ENCODE measurements around the gene FUBP1.

GRCh38 chr1:77906624-77907023 lies 72.2 kb downstream of the FUBP1 start:
- TF ChIP-seq RAD21 (IDR thresholded peaks at IDR 0.05; ENCODE audit: low read length), result no peak
- no peak for TF ChIP-seq REST (IDR thresholded peaks at IDR 0.05; ENCODE audit: low read depth, low read length)
- no peak for TF ChIP-seq NRF1 (IDR thresholded peaks at IDR 0.05; ENCODE audit: low read depth, low read length)
- TF ChIP-seq ZBTB33 (IDR thresholded peaks at IDR 0.05; ENCODE audit: borderline replicate concordance, low read depth), result no peak
- TF ChIP-seq CTCF (IDR thresholded peaks at IDR 0.05), result no peak
- no peak for TF ChIP-seq FOXM1 (IDR thresholded peaks at IDR 0.05; ENCODE audit: low read depth)
